Measurements from ENCODE around the gene SPANXA1.
"Not testable (repeated sequence)": the region's sequence is repeated elsewhere in the genome, so short reads cannot be mapped to it uniquely, and the experiment has no call there.

The SPANXA1 gene

GRCh38 chrX:141584638-141585037 lies at the start of gene SPANXA1:
Gene SPANXA1 (minus strand): TSS chrX:141584738. CDS start chrX:141584678, 60 bp downstream.
- H3K4me1 ChIP-seq (ENCODE audit: control insufficient read depth in 5 of 5, insufficient read depth in 5 of 5, low read length in 5 of 5); H3K27me3 ChIP-seq (ENCODE audit: control insufficient read depth in 5 of 5, insufficient read depth in 4 of 5, low read length in 5 of 5); H3K9me3 ChIP-seq (ENCODE audit: control insufficient read depth in 5 of 5, low read length in 5 of 5); H3K9ac ChIP-seq (ENCODE audit: low read length in 5 of 5); H3K36me3 ChIP-seq (ENCODE audit: control insufficient read depth in 5 of 5, insufficient read depth in 5 of 5, low read length in 5 of 5); H3K27ac ChIP-seq (ENCODE audit: low read depth, low read length); H3K4me3 ChIP-seq (ENCODE audit: low read depth in 1 of 5, low read length in 5 of 5): not testable (repeated sequence)

- no peak overlapping the region for H3K4me3 ChIP-seq (ENCODE audit: low read depth in 1 of 5, low read length in 5 of 5)
- H3K27ac ChIP-seq (ENCODE audit: low read depth, low read length), result no peak overlapping the region
- H3K9ac ChIP-seq (ENCODE audit: low read length in 5 of 5), result no peak overlapping the region
- H3K4me1 ChIP-seq (ENCODE audit: control insufficient read depth in 5 of 5, insufficient read depth in 5 of 5, low read length in 5 of 5), result no peaks in the 10 kb centered on the region
- H3K27me3 ChIP-seq (ENCODE audit: control insufficient read depth in 5 of 5, insufficient read depth in 4 of 5, low read length in 5 of 5), result no peaks in the 10 kb centered on the region
- H3K9me3 ChIP-seq (ENCODE audit: control insufficient read depth in 5 of 5, low read length in 5 of 5), result peaks cover 0 to 2% (median 0%) of the 10 kb centered on the region in 5 donors
- no peaks in the 10 kb centered on the region for H3K36me3 ChIP-seq (ENCODE audit: control insufficient read depth in 5 of 5, insufficient read depth in 5 of 5, low read length in 5 of 5)
These were observed 47.6 kb upstream of the SPANXA1 start for GRCh38 chrX:141632124-141632523.

- no peaks in the 10 kb centered on the region for H3K36me3 ChIP-seq (ENCODE audit: control insufficient read depth in 5 of 5, insufficient read depth in 5 of 5, low read length in 5 of 5)
- no peaks in the 10 kb centered on the region for H3K4me1 ChIP-seq (ENCODE audit: control insufficient read depth in 5 of 5, insufficient read depth in 5 of 5, low read length in 5 of 5)
- no peaks in the 10 kb centered on the region for H3K9me3 ChIP-seq (ENCODE audit: control insufficient read depth in 5 of 5, low read length in 5 of 5)
- H3K9ac ChIP-seq (ENCODE audit: low read length in 5 of 5), result no peak overlapping the region
- H3K4me3 ChIP-seq (ENCODE audit: low read depth in 1 of 5, low read length in 5 of 5), result no peak overlapping the region
- no peaks in the 10 kb centered on the region for H3K27me3 ChIP-seq (ENCODE audit: control insufficient read depth in 5 of 5, insufficient read depth in 4 of 5, low read length in 5 of 5)
- no peak overlapping the region for H3K27ac ChIP-seq (ENCODE audit: low read depth, low read length)
These were observed 34.8 kb upstream of the SPANXA1 start for GRCh38 chrX:141619336-141619735.

- H3K9ac ChIP-seq (ENCODE audit: low read length in 5 of 5), result no peak overlapping the region
- no peak overlapping the region for H3K27ac ChIP-seq (ENCODE audit: low read depth, low read length)
- H3K27me3 ChIP-seq (ENCODE audit: control insufficient read depth in 5 of 5, insufficient read depth in 4 of 5, low read length in 5 of 5), result no peaks in the 10 kb centered on the region
- H3K9me3 ChIP-seq (ENCODE audit: control insufficient read depth in 5 of 5, low read length in 5 of 5), result no peaks in the 10 kb centered on the region
- no peaks in the 10 kb centered on the region for H3K36me3 ChIP-seq (ENCODE audit: control insufficient read depth in 5 of 5, insufficient read depth in 5 of 5, low read length in 5 of 5)
- H3K4me1 ChIP-seq (ENCODE audit: control insufficient read depth in 5 of 5, insufficient read depth in 5 of 5, low read length in 5 of 5), result no peaks in the 10 kb centered on the region
- no peak overlapping the region for H3K4me3 ChIP-seq (ENCODE audit: low read depth in 1 of 5, low read length in 5 of 5)
These were observed 24.6 kb upstream of the SPANXA1 start for GRCh38 chrX:141609111-141609510.

GRCh38 chrX:141589408-141589807 lies 4.9 kb upstream of the SPANXA1 start, which contains the start of gene SPANXA2:
Gene SPANXA2 (plus strand): TSS chrX:141589708. CDS start chrX:141589768, 60 bp downstream.
- H3K4me3 ChIP-seq (ENCODE audit: low read depth in 1 of 5, low read length in 5 of 5); H3K27me3 ChIP-seq (ENCODE audit: control insufficient read depth in 5 of 5, insufficient read depth in 4 of 5, low read length in 5 of 5); H3K4me1 ChIP-seq (ENCODE audit: control insufficient read depth in 5 of 5, insufficient read depth in 5 of 5, low read length in 5 of 5); H3K9ac ChIP-seq (ENCODE audit: low read length in 5 of 5); H3K36me3 ChIP-seq (ENCODE audit: control insufficient read depth in 5 of 5, insufficient read depth in 5 of 5, low read length in 5 of 5); H3K27ac ChIP-seq (ENCODE audit: low read depth, low read length); H3K9me3 ChIP-seq (ENCODE audit: control insufficient read depth in 5 of 5, low read length in 5 of 5): not testable (repeated sequence)

- H3K9me3 ChIP-seq (ENCODE audit: control insufficient read depth in 5 of 5, low read length in 5 of 5); H3K27ac ChIP-seq (ENCODE audit: low read depth, low read length); H3K4me1 ChIP-seq (ENCODE audit: control insufficient read depth in 5 of 5, insufficient read depth in 5 of 5, low read length in 5 of 5); H3K36me3 ChIP-seq (ENCODE audit: control insufficient read depth in 5 of 5, insufficient read depth in 5 of 5, low read length in 5 of 5); H3K27me3 ChIP-seq (ENCODE audit: control insufficient read depth in 5 of 5, insufficient read depth in 4 of 5, low read length in 5 of 5); H3K4me3 ChIP-seq (ENCODE audit: low read depth in 1 of 5, low read length in 5 of 5); H3K9ac ChIP-seq (ENCODE audit: low read length in 5 of 5): not testable (repeated sequence)
These were observed 42.0 kb downstream of the SPANXA1 start for GRCh38 chrX:141542551-141542950.
